Measurements from ENCODE around the gene ZSWIM3. TPM values are rescaled to one million over a fixed set of nuclear protein-coding genes. Genes with fewer than 3 reads are reported as not detected.
A peak's percentile ranks its signal among the peaks of the same experiment; 100 is the strongest.

ZSWIM3 gene
- total and polyA plus RNA-seq, 2 of the 13 experiments (the other 11 are each of a cell fraction or from before 2014, with no cell fraction given): 5.2 to 5.8 TPM

DNA sequence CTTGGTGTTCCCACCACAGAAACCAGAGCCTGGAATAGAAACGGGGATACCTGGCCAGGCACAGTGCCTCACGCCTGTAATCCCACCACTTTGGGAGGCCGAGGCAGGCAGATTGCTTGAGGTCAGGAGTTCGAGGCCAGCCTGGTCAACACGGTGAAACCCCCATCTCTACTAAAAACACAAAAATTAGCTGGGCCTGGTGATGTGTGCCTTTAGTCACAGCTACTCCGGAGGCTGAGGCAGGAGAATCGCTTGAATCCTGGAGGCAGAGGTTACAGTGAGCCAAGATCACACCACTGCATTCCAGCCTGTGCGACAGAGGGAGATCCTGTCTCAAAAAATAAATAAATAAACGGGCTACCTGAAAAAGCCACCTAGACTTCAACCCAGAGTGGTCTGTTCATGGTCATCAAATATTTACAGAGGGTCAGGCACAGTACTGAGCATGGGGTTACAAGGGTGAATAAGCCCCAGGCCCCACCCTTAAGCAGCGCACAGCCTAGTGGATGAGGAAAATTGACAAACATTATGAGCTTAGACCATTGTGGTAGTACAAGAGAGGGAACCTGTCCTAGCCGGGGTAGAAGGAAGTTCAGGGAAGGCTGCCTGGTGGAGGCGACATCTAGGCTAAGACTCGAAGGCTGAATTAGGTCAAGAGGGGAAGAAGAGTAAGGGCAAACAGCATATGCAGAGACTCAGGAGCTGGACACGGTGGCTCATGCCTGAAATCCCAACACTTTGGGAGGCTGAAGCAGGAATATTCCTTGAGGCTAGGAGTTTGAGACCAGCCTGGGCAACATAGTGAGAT, 69.9 kb downstream of the ZSWIM3 start (continued):
- TF ChIP-seq, protein P1, sequence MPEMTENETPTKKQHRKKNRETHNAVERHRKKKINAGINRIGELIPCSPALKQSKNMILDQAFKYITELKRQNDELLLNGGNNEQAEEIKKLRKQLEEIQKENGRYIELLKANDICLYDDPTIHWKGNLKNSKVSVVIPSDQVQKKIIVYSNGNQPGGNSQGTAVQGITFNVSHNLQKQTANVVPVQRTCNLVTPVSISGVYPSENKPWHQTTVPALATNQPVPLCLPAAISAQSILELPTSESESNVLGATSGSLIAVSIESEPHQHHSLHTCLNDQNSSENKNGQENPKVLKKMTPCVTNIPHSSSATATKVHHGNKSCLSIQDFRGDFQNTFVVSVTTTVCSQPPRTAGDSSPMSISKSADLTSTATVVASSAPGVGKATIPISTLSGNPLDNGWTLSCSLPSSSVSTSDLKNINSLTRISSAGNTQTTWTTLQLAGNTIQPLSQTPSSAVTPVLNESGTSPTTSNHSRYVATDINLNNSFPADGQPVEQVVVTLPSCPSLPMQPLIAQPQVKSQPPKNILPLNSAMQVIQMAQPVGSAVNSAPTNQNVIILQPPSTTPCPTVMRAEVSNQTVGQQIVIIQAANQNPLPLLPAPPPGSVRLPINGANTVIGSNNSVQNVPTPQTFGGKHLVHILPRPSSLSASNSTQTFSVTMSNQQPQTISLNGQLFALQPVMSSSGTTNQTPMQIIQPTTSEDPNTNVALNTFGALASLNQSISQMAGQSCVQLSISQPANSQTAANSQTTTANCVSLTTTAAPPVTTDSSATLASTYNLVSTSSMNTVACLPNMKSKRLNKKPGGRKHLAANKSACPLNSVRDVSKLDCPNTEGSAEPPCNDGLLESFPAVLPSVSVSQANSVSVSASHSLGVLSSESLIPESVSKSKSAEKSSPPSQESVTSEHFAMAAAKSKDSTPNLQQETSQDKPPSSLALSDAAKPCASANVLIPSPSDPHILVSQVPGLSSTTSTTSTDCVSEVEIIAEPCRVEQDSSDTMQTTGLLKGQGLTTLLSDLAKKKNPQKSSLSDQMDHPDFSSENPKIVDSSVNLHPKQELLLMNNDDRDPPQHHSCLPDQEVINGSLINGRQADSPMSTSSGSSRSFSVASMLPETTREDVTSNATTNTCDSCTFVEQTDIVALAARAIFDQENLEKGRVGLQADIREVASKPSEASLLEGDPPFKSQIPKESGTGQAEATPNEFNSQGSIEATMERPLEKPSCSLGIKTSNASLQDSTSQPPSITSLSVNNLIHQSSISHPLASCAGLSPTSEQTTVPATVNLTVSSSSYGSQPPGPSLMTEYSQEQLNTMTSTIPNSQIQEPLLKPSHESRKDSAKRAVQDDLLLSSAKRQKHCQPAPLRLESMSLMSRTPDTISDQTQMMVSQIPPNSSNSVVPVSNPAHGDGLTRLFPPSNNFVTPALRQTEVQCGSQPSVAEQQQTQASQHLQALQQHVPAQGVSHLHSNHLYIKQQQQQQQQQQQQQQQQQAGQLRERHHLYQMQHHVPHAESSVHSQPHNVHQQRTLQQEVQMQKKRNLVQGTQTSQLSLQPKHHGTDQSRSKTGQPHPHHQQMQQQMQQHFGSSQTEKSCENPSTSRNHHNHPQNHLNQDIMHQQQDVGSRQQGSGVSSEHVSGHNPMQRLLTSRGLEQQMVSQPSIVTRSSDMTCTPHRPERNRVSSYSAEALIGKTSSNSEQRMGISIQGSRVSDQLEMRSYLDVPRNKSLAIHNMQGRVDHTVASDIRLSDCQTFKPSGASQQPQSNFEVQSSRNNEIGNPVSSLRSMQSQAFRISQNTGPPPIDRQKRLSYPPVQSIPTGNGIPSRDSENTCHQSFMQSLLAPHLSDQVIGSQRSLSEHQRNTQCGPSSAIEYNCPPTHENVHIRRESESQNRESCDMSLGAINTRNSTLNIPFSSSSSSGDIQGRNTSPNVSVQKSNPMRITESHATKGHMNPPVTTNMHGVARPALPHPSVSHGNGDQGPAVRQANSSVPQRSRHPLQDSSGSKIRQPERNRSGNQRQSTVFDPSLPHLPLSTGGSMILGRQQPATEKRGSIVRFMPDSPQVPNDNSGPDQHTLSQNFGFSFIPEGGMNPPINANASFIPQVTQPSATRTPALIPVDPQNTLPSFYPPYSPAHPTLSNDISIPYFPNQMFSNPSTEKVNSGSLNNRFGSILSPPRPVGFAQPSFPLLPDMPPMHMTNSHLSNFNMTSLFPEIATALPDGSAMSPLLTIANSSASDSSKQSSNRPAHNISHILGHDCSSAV (CRISPR knock-in tag; IDR thresholded peaks at IDR 0.05; ENCODE audit: borderline replicate concordance): no peak
- TF ChIP-seq, protein P2, sequence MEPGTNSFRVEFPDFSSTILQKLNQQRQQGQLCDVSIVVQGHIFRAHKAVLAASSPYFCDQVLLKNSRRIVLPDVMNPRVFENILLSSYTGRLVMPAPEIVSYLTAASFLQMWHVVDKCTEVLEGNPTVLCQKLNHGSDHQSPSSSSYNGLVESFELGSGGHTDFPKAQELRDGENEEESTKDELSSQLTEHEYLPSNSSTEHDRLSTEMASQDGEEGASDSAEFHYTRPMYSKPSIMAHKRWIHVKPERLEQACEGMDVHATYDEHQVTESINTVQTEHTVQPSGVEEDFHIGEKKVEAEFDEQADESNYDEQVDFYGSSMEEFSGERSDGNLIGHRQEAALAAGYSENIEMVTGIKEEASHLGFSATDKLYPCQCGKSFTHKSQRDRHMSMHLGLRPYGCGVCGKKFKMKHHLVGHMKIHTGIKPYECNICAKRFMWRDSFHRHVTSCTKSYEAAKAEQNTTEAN (CRISPR knock-in tag; conservative IDR thresholded peaks at IDR 0.05): peak; percentile 87; the same call in 1 of the 2 replicates
- TF ChIP-seq, protein P3, sequence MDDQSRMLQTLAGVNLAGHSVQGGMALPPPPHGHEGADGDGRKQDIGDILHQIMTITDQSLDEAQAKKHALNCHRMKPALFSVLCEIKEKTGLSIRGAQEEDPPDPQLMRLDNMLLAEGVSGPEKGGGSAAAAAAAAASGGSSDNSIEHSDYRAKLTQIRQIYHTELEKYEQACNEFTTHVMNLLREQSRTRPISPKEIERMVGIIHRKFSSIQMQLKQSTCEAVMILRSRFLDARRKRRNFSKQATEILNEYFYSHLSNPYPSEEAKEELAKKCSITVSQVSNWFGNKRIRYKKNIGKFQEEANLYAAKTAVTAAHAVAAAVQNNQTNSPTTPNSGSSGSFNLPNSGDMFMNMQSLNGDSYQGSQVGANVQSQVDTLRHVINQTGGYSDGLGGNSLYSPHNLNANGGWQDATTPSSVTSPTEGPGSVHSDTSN (CRISPR knock-in tag; IDR thresholded peaks at IDR 0.05; ENCODE audit: borderline replicate concordance): no peak
- TF ChIP-seq, protein P4, sequence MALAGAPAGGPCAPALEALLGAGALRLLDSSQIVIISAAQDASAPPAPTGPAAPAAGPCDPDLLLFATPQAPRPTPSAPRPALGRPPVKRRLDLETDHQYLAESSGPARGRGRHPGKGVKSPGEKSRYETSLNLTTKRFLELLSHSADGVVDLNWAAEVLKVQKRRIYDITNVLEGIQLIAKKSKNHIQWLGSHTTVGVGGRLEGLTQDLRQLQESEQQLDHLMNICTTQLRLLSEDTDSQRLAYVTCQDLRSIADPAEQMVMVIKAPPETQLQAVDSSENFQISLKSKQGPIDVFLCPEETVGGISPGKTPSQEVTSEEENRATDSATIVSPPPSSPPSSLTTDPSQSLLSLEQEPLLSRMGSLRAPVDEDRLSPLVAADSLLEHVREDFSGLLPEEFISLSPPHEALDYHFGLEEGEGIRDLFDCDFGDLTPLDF (CRISPR knock-in tag; IDR thresholded peaks at IDR 0.05): no peak
- peak; percentile 91 for TF ChIP-seq NR2F6 (IDR thresholded peaks at IDR 0.05)
- peak; percentile 93 for TF ChIP-seq NR2F6 (CRISPR knock-in tag; IDR thresholded peaks at IDR 0.05)
- TF ChIP-seq HDAC2 (CRISPR knock-in tag; IDR thresholded peaks at IDR 0.05): peak; percentile 98
- TF ChIP-seq ZNF850 (CRISPR knock-in tag; conservative IDR thresholded peaks at IDR 0.05): no peak
- TF ChIP-seq, protein P5, sequence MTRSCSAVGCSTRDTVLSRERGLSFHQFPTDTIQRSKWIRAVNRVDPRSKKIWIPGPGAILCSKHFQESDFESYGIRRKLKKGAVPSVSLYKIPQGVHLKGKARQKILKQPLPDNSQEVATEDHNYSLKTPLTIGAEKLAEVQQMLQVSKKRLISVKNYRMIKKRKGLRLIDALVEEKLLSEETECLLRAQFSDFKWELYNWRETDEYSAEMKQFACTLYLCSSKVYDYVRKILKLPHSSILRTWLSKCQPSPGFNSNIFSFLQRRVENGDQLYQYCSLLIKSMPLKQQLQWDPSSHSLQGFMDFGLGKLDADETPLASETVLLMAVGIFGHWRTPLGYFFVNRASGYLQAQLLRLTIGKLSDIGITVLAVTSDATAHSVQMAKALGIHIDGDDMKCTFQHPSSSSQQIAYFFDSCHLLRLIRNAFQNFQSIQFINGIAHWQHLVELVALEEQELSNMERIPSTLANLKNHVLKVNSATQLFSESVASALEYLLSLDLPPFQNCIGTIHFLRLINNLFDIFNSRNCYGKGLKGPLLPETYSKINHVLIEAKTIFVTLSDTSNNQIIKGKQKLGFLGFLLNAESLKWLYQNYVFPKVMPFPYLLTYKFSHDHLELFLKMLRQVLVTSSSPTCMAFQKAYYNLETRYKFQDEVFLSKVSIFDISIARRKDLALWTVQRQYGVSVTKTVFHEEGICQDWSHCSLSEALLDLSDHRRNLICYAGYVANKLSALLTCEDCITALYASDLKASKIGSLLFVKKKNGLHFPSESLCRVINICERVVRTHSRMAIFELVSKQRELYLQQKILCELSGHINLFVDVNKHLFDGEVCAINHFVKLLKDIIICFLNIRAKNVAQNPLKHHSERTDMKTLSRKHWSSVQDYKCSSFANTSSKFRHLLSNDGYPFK (CRISPR knock-in tag; IDR thresholded peaks at IDR 0.05; ENCODE audit: borderline replicate concordance): peak; percentile 37; the same call in 1 of the 2 replicates
- TF ChIP-seq, protein P6, sequence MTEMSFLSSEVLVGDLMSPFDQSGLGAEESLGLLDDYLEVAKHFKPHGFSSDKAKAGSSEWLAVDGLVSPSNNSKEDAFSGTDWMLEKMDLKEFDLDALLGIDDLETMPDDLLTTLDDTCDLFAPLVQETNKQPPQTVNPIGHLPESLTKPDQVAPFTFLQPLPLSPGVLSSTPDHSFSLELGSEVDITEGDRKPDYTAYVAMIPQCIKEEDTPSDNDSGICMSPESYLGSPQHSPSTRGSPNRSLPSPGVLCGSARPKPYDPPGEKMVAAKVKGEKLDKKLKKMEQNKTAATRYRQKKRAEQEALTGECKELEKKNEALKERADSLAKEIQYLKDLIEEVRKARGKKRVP (CRISPR knock-in tag; IDR thresholded peaks at IDR 0.05): peak in 1 of 2 experiments; percentile 57; a peak in 1 of 4 replicates
- TF ChIP-seq ATAD3A (CRISPR knock-in tag; IDR thresholded peaks at IDR 0.05): no peak

Measured in HepG2 (cell line).